HEK293 (cell line): Measurements from ENCODE around the gene RPSA.
"Not testable (repeated sequence)": the region's sequence is repeated elsewhere in the genome, so short reads cannot be mapped to it uniquely, and the experiment has no call there.

ENCODE experiments used
- CTCF ChIA-PET: fragments of 350-600 bp; formaldehyde crosslinking; extraction: SDS; loops from one replicate; lab custom pipeline; 2021; ENCODE audit warnings: antibody characterized with exemption; lab: Yijun Ruan, JAX
- POLR2A ChIA-PET: fragments of 300-600 bp; formaldehyde crosslinking; extraction: SDS; loops from one replicate; lab custom pipeline; 2020; ENCODE audit warnings: antibody characterized with exemption, inconsistent platforms; lab: Yijun Ruan, JAX
- H3K27ac ChIP-seq: fragments of 200-500 bp; sonication (Bioruptor generic); 2 replicates; pipeline ENCODE4 v1.5.1; 2014; ENCODE audit warnings: low read depth, low read length, control low read depth, inconsistent platforms; ENCODE audit errors: extremely low read depth
- H3K36me3 ChIP-seq, 2 experiments: fragments of 200-500 bp in 1 of 2; sonication (Bioruptor generic) in 1 of 2; 1 replicate in 1 of 2; 2 replicates in 1 of 2; pipeline ENCODE4 v1.5.1; 2014 to 2017; ENCODE audit warnings: inconsistent platforms in 2 of 2, low read length in 2 of 2; ENCODE audit not compliant: control insufficient read depth in 2 of 2, insufficient read depth in 1 of 2
- H3K4me1 ChIP-seq: fragments of 200-500 bp; sonication (Bioruptor generic); 2 replicates; pipeline ENCODE4 v1.5.1; 2014; ENCODE audit warnings: mild to moderate bottlenecking, low read length, inconsistent platforms; ENCODE audit not compliant: control insufficient read depth, insufficient read depth
- H3K4me3 ChIP-seq: 2 replicates; pipeline ENCODE4 v1.5.1; 2011; ENCODE audit warnings: low read depth, mild to moderate bottlenecking, control low read depth, low read length, moderate library complexity
- H3K9me3 ChIP-seq: fragments of 200-500 bp; sonication (Bioruptor generic); 2 replicates; pipeline ENCODE4 v1.5.1; 2014; ENCODE audit warnings: low read depth, low read length, inconsistent platforms; ENCODE audit not compliant: control insufficient read depth, insufficient read depth
- KLF17 ChIP-seq: fragments of 450-650 bp; formaldehyde crosslinking; IDR thresholded peaks from 2 replicates; pipeline ENCODE4 v1.5.1; 2016; ENCODE audit warnings: missing biosample characterization, missing genetic modification characterization
- SCRT2 ChIP-seq: fragments of 450-650 bp; formaldehyde crosslinking; IDR thresholded peaks from 2 replicates; pipeline ENCODE4 v1.5.1; 2016; ENCODE audit warnings: missing biosample characterization, missing genetic modification characterization
- SP3 ChIP-seq: fragments of 450-650 bp; formaldehyde crosslinking; IDR thresholded peaks from 2 replicates; pipeline ENCODE4 v1.5.1; 2016; ENCODE audit warnings: missing biosample characterization, missing genetic modification characterization
- ZBTB17 ChIP-seq: fragments of 450-650 bp; formaldehyde crosslinking; IDR thresholded peaks from 2 replicates; pipeline ENCODE4 v1.5.1; 2016; ENCODE audit warnings: missing biosample characterization, missing genetic modification characterization
- ZFP41 ChIP-seq: fragments of 450-650 bp; formaldehyde crosslinking; IDR thresholded peaks from 2 replicates; pipeline ENCODE4 v1.5.1; 2016; ENCODE audit warnings: missing biosample characterization, missing genetic modification characterization, borderline replicate concordance
- ZNF184 ChIP-seq: fragments of 450-650 bp; IDR thresholded peaks from 2 replicates; pipeline ENCODE4 v1.5.1; 2018; ENCODE audit warnings: missing biosample characterization, mild to moderate bottlenecking, missing genetic modification characterization
- ZNF19 ChIP-seq: fragments of 450-650 bp; formaldehyde crosslinking; IDR thresholded peaks from 2 replicates; pipeline ENCODE4; 2016; ENCODE audit warnings: missing biosample characterization, missing genetic modification characterization, low read depth
- ZNF341 ChIP-seq: fragments of 450-650 bp; formaldehyde crosslinking; IDR thresholded peaks from 2 replicates; pipeline ENCODE4; 2016; ENCODE audit warnings: low read depth, missing biosample characterization, missing genetic modification characterization
- ZNF660 ChIP-seq: fragments of 450-650 bp; IDR thresholded peaks from 2 replicates; pipeline ENCODE4 v1.5.1; 2018; ENCODE audit warnings: missing biosample characterization, mild to moderate bottlenecking, missing genetic modification characterization
- ZNF664 ChIP-seq: fragments of 450-650 bp; formaldehyde crosslinking; IDR thresholded peaks from 2 replicates; pipeline ENCODE4 v1.5.1; 2016; ENCODE audit warnings: missing biosample characterization, missing genetic modification characterization
- TF ChIP-seq, protein P1 (sequence below): fragments of 450-650 bp; formaldehyde crosslinking; IDR thresholded peaks from 2 replicates; pipeline ENCODE4 v1.5.1; 2016; ENCODE audit warnings: missing biosample characterization, missing genetic modification characterization
- TF ChIP-seq, protein P2 (sequence below): fragments of 450-650 bp; formaldehyde crosslinking; IDR thresholded peaks from 2 replicates; pipeline ENCODE4 v1.5.1; 2016; ENCODE audit warnings: missing biosample characterization, missing genetic modification characterization

Gene RPSA

DNA sequence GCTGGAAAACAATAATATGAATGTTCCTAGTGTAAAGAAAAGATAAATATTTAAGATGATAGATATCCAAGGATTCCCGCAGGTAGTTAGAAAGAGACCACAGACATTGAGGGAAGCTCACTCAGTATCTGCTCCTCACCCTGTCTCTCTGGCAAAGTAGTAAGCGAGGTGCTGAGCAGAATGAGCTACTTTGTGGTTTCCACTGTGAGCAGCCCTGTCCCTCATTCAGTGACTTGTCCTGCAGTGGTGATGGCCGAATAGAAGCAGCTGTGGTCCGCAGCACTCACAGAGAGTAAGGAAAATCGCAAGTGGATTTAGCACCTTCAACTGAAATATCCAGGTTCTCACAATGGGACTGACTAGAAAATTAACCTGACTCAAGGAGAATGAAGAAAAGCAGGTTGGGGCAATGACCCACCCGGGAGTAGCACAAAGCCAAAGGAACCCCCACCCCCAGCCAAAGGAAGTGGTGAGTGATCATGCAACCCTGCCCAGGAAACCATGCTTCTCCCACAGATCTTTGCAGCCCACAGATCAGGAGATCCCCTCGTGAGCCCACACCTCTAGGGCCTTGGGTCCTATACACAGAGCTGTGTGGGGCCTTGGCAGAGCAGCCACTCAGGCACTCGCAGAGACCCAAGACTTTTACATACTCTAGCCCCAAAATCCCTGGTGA lies 45.1 kb upstream of the RPSA start:
- Histone ChIP-seq H3K27ac (no peak overlapping the region), H3K4me1 (no peaks in the 10 kb centered on the region), H3K9me3 (no peaks in the 10 kb centered on the region), H3K36me3 (no peaks in the 10 kb centered on the region), H3K4me3 (no peak overlapping the region)
- no peak for TF ChIP-seq ZNF19 (tag by site-specific recombination)
- TF ChIP-seq ZNF664 (tag by site-specific recombination), result no peak
- TF ChIP-seq KLF17 (tag by site-specific recombination), result no peak
- TF ChIP-seq, protein P1, sequence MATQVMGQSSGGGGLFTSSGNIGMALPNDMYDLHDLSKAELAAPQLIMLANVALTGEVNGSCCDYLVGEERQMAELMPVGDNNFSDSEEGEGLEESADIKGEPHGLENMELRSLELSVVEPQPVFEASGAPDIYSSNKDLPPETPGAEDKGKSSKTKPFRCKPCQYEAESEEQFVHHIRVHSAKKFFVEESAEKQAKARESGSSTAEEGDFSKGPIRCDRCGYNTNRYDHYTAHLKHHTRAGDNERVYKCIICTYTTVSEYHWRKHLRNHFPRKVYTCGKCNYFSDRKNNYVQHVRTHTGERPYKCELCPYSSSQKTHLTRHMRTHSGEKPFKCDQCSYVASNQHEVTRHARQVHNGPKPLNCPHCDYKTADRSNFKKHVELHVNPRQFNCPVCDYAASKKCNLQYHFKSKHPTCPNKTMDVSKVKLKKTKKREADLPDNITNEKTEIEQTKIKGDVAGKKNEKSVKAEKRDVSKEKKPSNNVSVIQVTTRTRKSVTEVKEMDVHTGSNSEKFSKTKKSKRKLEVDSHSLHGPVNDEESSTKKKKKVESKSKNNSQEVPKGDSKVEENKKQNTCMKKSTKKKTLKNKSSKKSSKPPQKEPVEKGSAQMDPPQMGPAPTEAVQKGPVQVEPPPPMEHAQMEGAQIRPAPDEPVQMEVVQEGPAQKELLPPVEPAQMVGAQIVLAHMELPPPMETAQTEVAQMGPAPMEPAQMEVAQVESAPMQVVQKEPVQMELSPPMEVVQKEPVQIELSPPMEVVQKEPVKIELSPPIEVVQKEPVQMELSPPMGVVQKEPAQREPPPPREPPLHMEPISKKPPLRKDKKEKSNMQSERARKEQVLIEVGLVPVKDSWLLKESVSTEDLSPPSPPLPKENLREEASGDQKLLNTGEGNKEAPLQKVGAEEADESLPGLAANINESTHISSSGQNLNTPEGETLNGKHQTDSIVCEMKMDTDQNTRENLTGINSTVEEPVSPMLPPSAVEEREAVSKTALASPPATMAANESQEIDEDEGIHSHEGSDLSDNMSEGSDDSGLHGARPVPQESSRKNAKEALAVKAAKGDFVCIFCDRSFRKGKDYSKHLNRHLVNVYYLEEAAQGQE (tag by site-specific recombination), result no peak
- TF ChIP-seq ZNF341 (tag by site-specific recombination), result no peak
- no peak for TF ChIP-seq SCRT2 (tag by site-specific recombination)
- no peak for TF ChIP-seq ZNF184 (tag by site-specific recombination)
- TF ChIP-seq ZNF660 (tag by site-specific recombination), result no peak
- TF ChIP-seq, protein P2, sequence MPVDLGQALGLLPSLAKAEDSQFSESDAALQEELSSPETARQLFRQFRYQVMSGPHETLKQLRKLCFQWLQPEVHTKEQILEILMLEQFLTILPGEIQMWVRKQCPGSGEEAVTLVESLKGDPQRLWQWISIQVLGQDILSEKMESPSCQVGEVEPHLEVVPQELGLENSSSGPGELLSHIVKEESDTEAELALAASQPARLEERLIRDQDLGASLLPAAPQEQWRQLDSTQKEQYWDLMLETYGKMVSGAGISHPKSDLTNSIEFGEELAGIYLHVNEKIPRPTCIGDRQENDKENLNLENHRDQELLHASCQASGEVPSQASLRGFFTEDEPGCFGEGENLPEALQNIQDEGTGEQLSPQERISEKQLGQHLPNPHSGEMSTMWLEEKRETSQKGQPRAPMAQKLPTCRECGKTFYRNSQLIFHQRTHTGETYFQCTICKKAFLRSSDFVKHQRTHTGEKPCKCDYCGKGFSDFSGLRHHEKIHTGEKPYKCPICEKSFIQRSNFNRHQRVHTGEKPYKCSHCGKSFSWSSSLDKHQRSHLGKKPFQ, result no peak
- ChIA-PET CTCF (interaction anchor here (0.6 to 1.7 kb wide), 2 partner anchors 17 to 73 kb away, joined by 4 to 5 read pairs; no protein-coding TSS in a partner anchor), POLR2A (no interaction called here)

- CTCF ChIA-PET, result interaction anchor here (0.6 to 1.7 kb wide), 2 partner anchors 16 to 74 kb away, joined by 4 to 5 read pairs; no protein-coding TSS in a partner anchor
- no peaks in the 10 kb centered on the region for H3K9me3 ChIP-seq
These were observed 44.3 kb upstream of the RPSA start for GRCh38 chr3:39362192-39362591.

GRCh38 chr3:39362812-39363211 lies 43.7 kb upstream of the RPSA start:
- CTCF ChIA-PET, result no interaction called here

More at GRCh38 chr3:39362192-39362591, 44.3 kb upstream of the RPSA start:
- Histone ChIP-seq H3K4me3 (no peak overlapping the region), H3K36me3 (no peaks in the 10 kb centered on the region), H3K4me1 (no peaks in the 10 kb centered on the region), H3K27ac (no peak overlapping the region)
- POLR2A ChIA-PET, result no interaction called here
- no peak for TF ChIP-seq ZBTB17 (tag by site-specific recombination)

DNA sequence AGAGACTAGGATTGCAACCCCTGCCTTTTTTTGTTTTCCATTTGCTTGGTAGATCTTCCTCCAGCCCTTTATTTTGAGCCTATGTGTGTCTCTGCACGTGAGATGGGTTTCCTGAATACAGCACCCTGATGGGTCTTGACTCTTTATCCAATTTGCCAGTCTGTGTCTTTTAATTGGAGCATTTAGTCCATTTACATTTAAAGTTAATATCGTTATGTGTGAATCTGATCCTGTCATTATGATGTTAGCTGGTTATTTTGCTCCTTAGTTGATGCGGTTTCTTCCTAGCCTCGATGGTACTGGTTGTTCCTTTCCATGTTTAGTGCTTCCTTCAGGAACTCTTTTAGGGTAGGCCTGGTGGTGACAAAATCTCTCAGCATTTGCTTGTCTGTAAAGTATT lies 36.1 kb upstream of the RPSA start:
- H3K27ac ChIP-seq, H3K4me3 ChIP-seq, POLR2A ChIA-PET, H3K4me1 ChIP-seq, H3K9me3 ChIP-seq, H3K36me3 ChIP-seq, CTCF ChIA-PET: not testable (repeated sequence)

More at GRCh38 chr3:39362812-39363211, 43.7 kb upstream of the RPSA start:
- H3K27ac ChIP-seq, result no peak overlapping the region
- no peaks in the 10 kb centered on the region for H3K4me1 ChIP-seq
- POLR2A ChIA-PET, result no interaction called here
- H3K36me3 ChIP-seq, result no peaks in the 10 kb centered on the region
- no peak overlapping the region for H3K4me3 ChIP-seq
- TF ChIP-seq ZNF341 (tag by site-specific recombination) (no peak), ZFP41 (no peak), SP3 (tag by site-specific recombination) (no peak)
- TF ChIP-seq, all 188 proteins: peak for 0
- no peaks in the 10 kb centered on the region for H3K9me3 ChIP-seq
